Suprapubic skin (tissue), 3 donors: ENCODE results near the gene SCN7A.

Source experiments
- CTCF ChIP-seq, 2 donors: fragments of 200-600 bp in 1 of 2; fragments of 450-650 bp in 1 of 2; sonication (generic) in 1 of 2; IDR thresholded peaks; one replicate each; pipeline ENCODE4 v1.5.1; 2016 to 2019; ENCODE audit warnings: antibody characterized with exemption in 2 of 2, mild to moderate bottlenecking in 1 of 2, moderate library complexity in 1 of 2
- POLR2AphosphoS5 ChIP-seq, 3 donors: sonication (generic); formaldehyde crosslinking; IDR thresholded peaks; one replicate each; pipeline ENCODE4 v1.6.1; 2017; ENCODE audit warnings: antibody characterized with exemption in 3 of 3

GRCh38 chr2:166365239-166365638, 128.8 kb downstream of the SCN7A start:
- TF ChIP-seq CTCF (IDR thresholded peaks at IDR 0.05) (no peak), POLR2AphosphoS5 (IDR thresholded peaks at IDR 0.05) (no peak)
